A673 (cell line): Measurements from ENCODE around the gene MAST4. TPM values are rescaled to one million over a fixed set of nuclear protein-coding genes. Genes with fewer than 3 reads are reported as not detected.

Source experiments
- BruUV-seq: library from RNA; stranded (reverse); fragments of 400-500 nt; replicated peaks from 2 replicates; lab custom pipeline; 2021; lab: Mats Ljungman, UMichigan
- CTCF ChIA-PET: fragments of 300-600 bp; sonication (Branson Sonifier 250); formaldehyde crosslinking; loops from one replicate; lab custom pipeline; 2022; ENCODE audit warnings: antibody characterized with exemption; lab: Charles Lee
- POLR2A ChIA-PET: fragments of 300-600 bp; sonication (Branson Sonifier 250); formaldehyde crosslinking; loops from one replicate; lab custom pipeline; 2022; ENCODE audit warnings: antibody characterized with exemption; ENCODE audit not compliant: low non-redundant PET; lab: Charles Lee
- DNase-seq: peaks from one replicate; pipeline ENCODE4 v3.0.0-alpha.2; 2015; ENCODE audit warnings: low spot score
- H3K27ac ChIP-seq: fragments of 200-600 bp; sonication (generic); 2 replicates; pipeline ENCODE4 v1.5.1; 2016; ENCODE audit warnings: mixed run types, low read depth, mild to moderate bottlenecking, mixed read lengths, antibody characterized with exemption, low read length; ENCODE audit not compliant: poor library complexity, severe bottlenecking
- H3K27me3 ChIP-seq: fragments of 200-600 bp; sonication (generic); replicated peaks from 2 replicates; pipeline ENCODE4 v1.6.1; 2017; ENCODE audit warnings: mixed run types, low read depth, mild to moderate bottlenecking, mixed read lengths, antibody characterized with exemption, low read length; ENCODE audit not compliant: insufficient read depth, poor library complexity
- H3K36me3 ChIP-seq: fragments of 200-600 bp; sonication (generic); 2 replicates; pipeline ENCODE4 v1.6.1; 2016; ENCODE audit warnings: mixed run types, mild to moderate bottlenecking, mixed read lengths, antibody characterized with exemption, low read length; ENCODE audit not compliant: insufficient read depth, poor library complexity, severe bottlenecking
- H3K4me1 ChIP-seq: fragments of 200-600 bp; sonication (generic); 2 replicates; pipeline ENCODE4 v1.6.1; 2017; ENCODE audit warnings: mixed run types, mild to moderate bottlenecking, mixed read lengths, antibody characterized with exemption, low read length; ENCODE audit not compliant: insufficient read depth, poor library complexity, severe bottlenecking
- H3K4me3 ChIP-seq: fragments of 200-600 bp; sonication (generic); 2 replicates; pipeline ENCODE4 v1.5.1; 2016; ENCODE audit warnings: low read depth, mixed run types, mild to moderate bottlenecking, mixed read lengths, low read length; ENCODE audit not compliant: poor library complexity, severe bottlenecking
- H3K9me3 ChIP-seq: fragments of 200-600 bp; sonication (generic); 2 replicates; pipeline ENCODE4 v1.6.1; 2016; ENCODE audit warnings: mixed run types, low read depth, mild to moderate bottlenecking, mixed read lengths, antibody characterized with exemption, low read length; ENCODE audit not compliant: poor library complexity, severe bottlenecking
- CTCF ChIP-seq: fragments of 300-800, 200-600 bp; sonication (generic); conservative IDR thresholded peaks from 2 replicates; pipeline ENCODE4 v1.5.1; 2017; ENCODE audit warnings: low read depth, mild to moderate bottlenecking, antibody characterized with exemption, low read length, moderate library complexity, mixed read lengths
- EZH2 ChIP-seq: fragments of 200-600 bp; sonication (generic); IDR thresholded peaks from 2 replicates; pipeline ENCODE4 v1.6.1; 2017; ENCODE audit warnings: borderline replicate concordance, low read depth, mild to moderate bottlenecking, mixed read lengths, antibody characterized with exemption, low read length; ENCODE audit not compliant: poor library complexity, severe bottlenecking
- intact Hi-C: fragments of 100-400 bp; cut with micrococcal nuclease; formaldehyde crosslinking; loops from one replicate; pipeline ENCODE4 v1.10.0; 2022; ENCODE audit not compliant: unreplicated experiment
- total RNA-seq: library from RNA; stranded (reverse); gene quantifications from 2 replicates; pipeline ENCODE4 v1.2.3, GENCODE V29; 2021

The MAST4 gene
- total RNA-seq, 1 experiment from 2014 or later, result 4.5 TPM

DNA sequence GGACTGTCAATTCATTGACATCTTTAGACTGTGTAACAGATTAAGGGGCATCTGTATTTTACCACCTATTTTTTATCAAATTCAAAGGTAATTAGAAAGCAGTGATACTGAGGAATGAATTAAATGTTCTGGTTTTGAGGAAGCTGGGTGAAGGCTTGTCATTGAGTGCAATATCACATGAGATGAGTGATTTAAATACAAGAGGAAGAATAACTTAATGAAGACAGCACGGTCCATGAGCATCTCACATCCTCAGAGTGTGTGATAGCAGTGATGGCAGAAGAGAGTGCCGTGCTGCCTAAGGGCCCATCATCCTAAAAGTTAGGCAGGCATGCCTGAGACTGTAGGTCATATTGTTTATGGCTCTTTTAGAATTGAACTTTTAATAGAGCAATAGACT is 263.3 kb downstream of the MAST4 start:
- intact Hi-C loops, result no loop called here
- no peak overlapping the region for H3K27ac ChIP-seq
- H3K36me3 ChIP-seq, result no peaks in the 10 kb centered on the region
- BruUV-seq, result no TSS peak
- H3K4me1 ChIP-seq, result no peaks in the 10 kb centered on the region
- no peaks in the 10 kb centered on the region for H3K9me3 ChIP-seq
- POLR2A ChIA-PET, result no interaction called here
- CTCF ChIA-PET, result no interaction called here
- no peaks in the 10 kb centered on the region for H3K27me3 ChIP-seq
- no peak for DNase-seq
- no peak for TF ChIP-seq CTCF
- no peak overlapping the region for H3K4me3 ChIP-seq

- Histone ChIP-seq H3K4me1 (no peaks in the 10 kb centered on the region), H3K36me3 (no peaks in the 10 kb centered on the region), H3K27ac (no peak overlapping the region), H3K27me3 (no peaks in the 10 kb centered on the region), H3K9me3 (no peaks in the 10 kb centered on the region), H3K4me3 (no peak overlapping the region)
- ChIA-PET CTCF (no interaction called here), POLR2A (no interaction called here)
- intact Hi-C loops, result no loop called here
- no TSS peak for BruUV-seq
- TF ChIP-seq EZH2 (no peak), CTCF (no peak)
- DNase-seq, result no peak
Observed at GRCh38 chr5:66860199-66860975, 264.2 kb downstream of the MAST4 start.

- POLR2A ChIA-PET, result no interaction called here
- Histone ChIP-seq H3K4me1 (no peaks in the 10 kb centered on the region), H3K9me3 (no peaks in the 10 kb centered on the region), H3K27ac (no peak overlapping the region), H3K27me3 (no peaks in the 10 kb centered on the region), H3K36me3 (no peaks in the 10 kb centered on the region), H3K4me3 (no peak overlapping the region)
- intact Hi-C loops, result no loop called here
- BruUV-seq, result no TSS peak
- TF ChIP-seq CTCF, result no peak
- TF ChIP-seq EZH2, result no peak
- DNase-seq, result no peak
- CTCF ChIA-PET, result no interaction called here
Observed at GRCh38 chr5:66861402-66861801, 265.2 kb downstream of the MAST4 start.
